ENCODE measurements around the gene RAB9B. TPM values are rescaled to one million over a fixed set of nuclear protein-coding genes. Genes with fewer than 3 reads are reported as not detected.

Gene RAB9B
- polyA plus RNA-seq, 1 of the 3 experiments (the other 2 are of a cell fraction) = 0.64 TPM

DNA sequence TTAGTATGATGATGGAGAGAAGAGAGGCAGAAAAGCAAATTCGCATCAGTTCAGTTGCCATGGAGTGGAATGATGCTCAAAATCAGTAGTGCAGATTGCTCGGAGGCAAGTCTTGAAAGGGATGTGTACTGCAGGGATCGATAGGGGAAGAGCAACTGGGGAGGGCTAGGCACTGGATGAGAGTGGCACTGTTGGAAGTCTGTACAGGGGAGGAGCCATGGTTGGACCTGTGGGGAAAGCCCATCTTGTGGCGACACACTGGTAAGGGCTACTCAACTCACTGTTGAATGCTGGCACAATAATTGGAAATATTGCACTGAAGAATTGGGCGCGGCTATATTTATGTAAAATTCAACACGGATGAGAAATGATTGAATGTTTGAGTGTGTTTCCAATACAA is 1.2 kb downstream of the RAB9B start:
- Histone ChIP-seq H3K9ac (no peak overlapping the region), H3K79me2 (ENCODE audit: insufficient read depth) (no peaks in the 10 kb centered on the region), H3K4me3 (ENCODE audit: low read depth in 2 of 2, low read length in 1 of 2) (no peak overlapping the region; a peak in 1 of 4 replicates), H3K4me1 (ENCODE audit: control insufficient read depth in 1 of 2, insufficient read depth in 2 of 2, low read depth in 1 of 2, low read length in 1 of 2) (peaks cover 0 to 8% of the 10 kb centered on the region in 2 experiments; a peak in 1 of 4 replicates), H3K9me2 (no peaks in the 10 kb centered on the region), H3K27me3 (ENCODE audit: insufficient read depth) (no peaks in the 10 kb centered on the region; the same call in 1 of the 2 replicates), H3K36me3 (replicated peaks in 1 of 2; ENCODE audit: control insufficient read depth in 1 of 2, insufficient read depth in 2 of 2, low read length in 1 of 2) (no peaks in the 10 kb centered on the region), H2AFZ (ENCODE audit: low read depth) (no peak overlapping the region), H3K9me3 (no peaks in the 10 kb centered on the region), H3F3A (replicated peaks; ENCODE audit: insufficient read depth) (no peaks in the 10 kb centered on the region), H3K27ac (ENCODE audit: low read depth in 2 of 2, low read length in 1 of 2) (no peak overlapping the region), H3K4me2 (no peak overlapping the region), H4K20me1 (ENCODE audit: insufficient read depth) (no peaks in the 10 kb centered on the region)
- DNase-seq = peak; percentile 2
- CTCF ChIA-PET = interaction anchor here (0.8 to 3.6 kb wide), 2 partner anchors 14 to 86 kb away, joined by 3 to 22 read pairs; no protein-coding TSS in a partner anchor
- POLR2A ChIA-PET = no interaction called here
- WGBS (ENCODE audit: low lambda C conversion rate) = 30% methylated on average over 7 of the region's 7 CpGs
- no peak for TF ChIP-seq FOXM1 (IDR thresholded peaks at IDR 0.05; ENCODE audit: low read depth)
- TF ChIP-seq USF1 (IDR thresholded peaks at IDR 0.05; ENCODE audit: borderline replicate concordance, low read depth) = no peak
- no peak for TF ChIP-seq PBX3 (IDR thresholded peaks at IDR 0.05)
- TF ChIP-seq, protein P1, sequence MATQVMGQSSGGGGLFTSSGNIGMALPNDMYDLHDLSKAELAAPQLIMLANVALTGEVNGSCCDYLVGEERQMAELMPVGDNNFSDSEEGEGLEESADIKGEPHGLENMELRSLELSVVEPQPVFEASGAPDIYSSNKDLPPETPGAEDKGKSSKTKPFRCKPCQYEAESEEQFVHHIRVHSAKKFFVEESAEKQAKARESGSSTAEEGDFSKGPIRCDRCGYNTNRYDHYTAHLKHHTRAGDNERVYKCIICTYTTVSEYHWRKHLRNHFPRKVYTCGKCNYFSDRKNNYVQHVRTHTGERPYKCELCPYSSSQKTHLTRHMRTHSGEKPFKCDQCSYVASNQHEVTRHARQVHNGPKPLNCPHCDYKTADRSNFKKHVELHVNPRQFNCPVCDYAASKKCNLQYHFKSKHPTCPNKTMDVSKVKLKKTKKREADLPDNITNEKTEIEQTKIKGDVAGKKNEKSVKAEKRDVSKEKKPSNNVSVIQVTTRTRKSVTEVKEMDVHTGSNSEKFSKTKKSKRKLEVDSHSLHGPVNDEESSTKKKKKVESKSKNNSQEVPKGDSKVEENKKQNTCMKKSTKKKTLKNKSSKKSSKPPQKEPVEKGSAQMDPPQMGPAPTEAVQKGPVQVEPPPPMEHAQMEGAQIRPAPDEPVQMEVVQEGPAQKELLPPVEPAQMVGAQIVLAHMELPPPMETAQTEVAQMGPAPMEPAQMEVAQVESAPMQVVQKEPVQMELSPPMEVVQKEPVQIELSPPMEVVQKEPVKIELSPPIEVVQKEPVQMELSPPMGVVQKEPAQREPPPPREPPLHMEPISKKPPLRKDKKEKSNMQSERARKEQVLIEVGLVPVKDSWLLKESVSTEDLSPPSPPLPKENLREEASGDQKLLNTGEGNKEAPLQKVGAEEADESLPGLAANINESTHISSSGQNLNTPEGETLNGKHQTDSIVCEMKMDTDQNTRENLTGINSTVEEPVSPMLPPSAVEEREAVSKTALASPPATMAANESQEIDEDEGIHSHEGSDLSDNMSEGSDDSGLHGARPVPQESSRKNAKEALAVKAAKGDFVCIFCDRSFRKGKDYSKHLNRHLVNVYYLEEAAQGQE (IDR thresholded peaks at IDR 0.05; ENCODE audit: low read depth, low read length) = no peak
- TF ChIP-seq IRF3 (IDR thresholded peaks at IDR 0.05; ENCODE audit: low read depth, low read length) = no peak
- TF ChIP-seq YY1 (IDR thresholded peaks at IDR 0.05; ENCODE audit: low read depth) = no peak
- no peak for TF ChIP-seq GABPA (IDR thresholded peaks at IDR 0.05; ENCODE audit: low read depth)
- TF ChIP-seq CTCF (IDR thresholded peaks at IDR 0.05) = no peak
- no peak for TF ChIP-seq USF2 (IDR thresholded peaks at IDR 0.05; ENCODE audit: borderline replicate concordance, low read depth, low read length)
- no peak for TF ChIP-seq MEF2A (IDR thresholded peaks at IDR 0.05; ENCODE audit: borderline replicate concordance, low read depth)
- TF ChIP-seq RFX5 (IDR thresholded peaks at IDR 0.05; ENCODE audit: low read length) = no peak
- TF ChIP-seq SIN3A (IDR thresholded peaks at IDR 0.05; ENCODE audit: borderline replicate concordance, low read depth, low read length) = no peak
